Mesenchymal stem cell (in vitro differentiated cells and primary cell): ENCODE data around the gene SUMO2. TPM values are rescaled to one million over a fixed set of nuclear protein-coding genes. Genes with fewer than 3 reads are reported as not detected.

Source experiments
- DNase-seq: peaks from one replicate; pipeline ENCODE4 v3.0.0-alpha.2; 2013
- H2AFZ ChIP-seq: one replicate; pipeline ENCODE4 v1.6.1; 2013; ENCODE audit warnings: low read depth, mild to moderate bottlenecking, control low read depth, inconsistent platforms, low read length, moderate library complexity
- H2AK5ac ChIP-seq: 2 replicates; pipeline ENCODE4 v1.6.1; 2013; ENCODE audit warnings: low read length, moderate library complexity, mild to moderate bottlenecking, inconsistent platforms; ENCODE audit not compliant: severe bottlenecking
- H2BK120ac ChIP-seq: one replicate; pipeline ENCODE4 v1.6.1; 2013; ENCODE audit warnings: low read depth, mild to moderate bottlenecking, inconsistent platforms, low read length, moderate library complexity
- H2BK12ac ChIP-seq, 2 experiments: one replicate each; pipeline ENCODE4 v1.6.1; 2013; ENCODE audit warnings: inconsistent platforms in 2 of 2, low read length in 2 of 2, mild to moderate bottlenecking in 2 of 2, moderate library complexity in 2 of 2, control low read depth in 1 of 2
- H2BK15ac ChIP-seq: one replicate; pipeline ENCODE4 v1.6.1; 2013; ENCODE audit warnings: mild to moderate bottlenecking, low read depth, inconsistent platforms; ENCODE audit not compliant: poor library complexity, severe bottlenecking
- H2BK5ac ChIP-seq: 2 replicates; pipeline ENCODE4 v1.6.1; 2013; ENCODE audit warnings: low read depth, mild to moderate bottlenecking, low read length, control low read depth, inconsistent platforms; ENCODE audit not compliant: poor library complexity, severe bottlenecking
- H3K14ac ChIP-seq, 2 experiments: one replicate each; pipeline ENCODE4 v1.6.1; 2013; ENCODE audit warnings: inconsistent platforms in 2 of 2, low read length in 2 of 2, control low read depth in 1 of 2, mild to moderate bottlenecking in 1 of 2, moderate library complexity in 1 of 2
- H3K18ac ChIP-seq, 2 experiments: one replicate each; pipeline ENCODE4 v1.6.1; 2013; ENCODE audit warnings: inconsistent platforms in 2 of 2, low read length in 2 of 2, control low read depth in 1 of 2, low read depth in 1 of 2, mild to moderate bottlenecking in 1 of 2
- H3K23ac ChIP-seq, 2 experiments: one replicate each; pipeline ENCODE4 v1.6.1; 2013; ENCODE audit warnings: inconsistent platforms in 2 of 2, low read length in 2 of 2, mild to moderate bottlenecking in 2 of 2, moderate library complexity in 2 of 2, control low read depth in 1 of 2
- H3K27ac ChIP-seq: 2 replicates; pipeline ENCODE4 v1.5.1; 2013; ENCODE audit warnings: mild to moderate bottlenecking, moderate library complexity, low read length, control low read depth, inconsistent platforms; ENCODE audit not compliant: poor library complexity, severe bottlenecking
- H3K27me3 ChIP-seq, 2 experiments: 2 replicates each; pipeline versions ENCODE4 v1.6.1 to v1.7.0; 2013; ENCODE audit warnings: low read length in 2 of 2, mild to moderate bottlenecking in 2 of 2, moderate library complexity in 2 of 2, control low read depth in 1 of 2, inconsistent platforms in 1 of 2; ENCODE audit not compliant: control insufficient read depth in 1 of 2, insufficient read depth in 1 of 2
- H3K36me3 ChIP-seq, 2 experiments: 2 replicates each; pipeline versions ENCODE4 v1.6.1 to v1.7.0; 2013; ENCODE audit warnings: low read length in 2 of 2, control low read depth in 1 of 2, inconsistent platforms in 1 of 2, low read depth in 1 of 2, mild to moderate bottlenecking in 1 of 2; ENCODE audit not compliant: insufficient read depth in 2 of 2, control insufficient read depth in 1 of 2
- H3K4ac ChIP-seq, 2 experiments: one replicate each; pipeline ENCODE4 v1.6.1; 2013; ENCODE audit warnings: inconsistent platforms in 2 of 2, low read length in 2 of 2, mild to moderate bottlenecking in 2 of 2, moderate library complexity in 2 of 2, control low read depth in 1 of 2, low read depth in 1 of 2
- H3K4me1 ChIP-seq: 2 replicates; pipeline ENCODE4 v1.6.1; 2013; ENCODE audit warnings: low read depth, low read length, control low read depth; ENCODE audit not compliant: control insufficient read depth, insufficient read depth
- H3K4me2 ChIP-seq: 2 replicates; pipeline ENCODE4 v1.6.1; 2013; ENCODE audit warnings: low read length, mild to moderate bottlenecking, inconsistent platforms; ENCODE audit not compliant: poor library complexity, severe bottlenecking
- H3K4me3 ChIP-seq, 2 experiments: 2 replicates each; pipeline versions ENCODE4 v1.5.1 to v1.7.0; 2013; ENCODE audit warnings: low read length in 2 of 2, mild to moderate bottlenecking in 2 of 2, control low read depth in 1 of 2, low read depth in 1 of 2; ENCODE audit not compliant: insufficient read depth in 1 of 2
- H3K79me1 ChIP-seq: replicated peaks from 2 replicates; pipeline ENCODE4 v1.6.1; 2013; ENCODE audit warnings: mild to moderate bottlenecking, control low read depth, low read length, inconsistent platforms; ENCODE audit not compliant: poor library complexity, severe bottlenecking
- H3K9ac ChIP-seq: 2 replicates; pipeline ENCODE4 v1.7.0; 2013; ENCODE audit warnings: mild to moderate bottlenecking, low read length, moderate library complexity
- H3K9me3 ChIP-seq: 2 replicates; pipeline ENCODE4 v1.7.0; 2013; ENCODE audit warnings: mild to moderate bottlenecking, low read length; ENCODE audit not compliant: control insufficient read depth
- H4K8ac ChIP-seq: one replicate; pipeline ENCODE4 v1.6.1; 2013; ENCODE audit warnings: inconsistent platforms, mild to moderate bottlenecking, low read length, moderate library complexity
- H4K91ac ChIP-seq: one replicate; pipeline ENCODE4 v1.6.1; 2013; ENCODE audit warnings: mild to moderate bottlenecking, low read length, inconsistent platforms
- WGBS: methylation state at CpG from one replicate; pipeline ENCODE4 v1.1.7; 2013; ENCODE audit warnings: mixed read lengths; 5-methylcytosine and 5-hydroxymethylcytosine counted together
- small RNA-seq: library from polyadenylated mRNA; stranded (forward); fragments of <200 nt; extraction: miRNeasy Mini kit (QIAGEN cat#:217004); gene quantifications from one replicate; pipeline ENCODE3, GENCODE V24; 2013; ENCODE audit warnings: low read depth

Gene SUMO2

DNA sequence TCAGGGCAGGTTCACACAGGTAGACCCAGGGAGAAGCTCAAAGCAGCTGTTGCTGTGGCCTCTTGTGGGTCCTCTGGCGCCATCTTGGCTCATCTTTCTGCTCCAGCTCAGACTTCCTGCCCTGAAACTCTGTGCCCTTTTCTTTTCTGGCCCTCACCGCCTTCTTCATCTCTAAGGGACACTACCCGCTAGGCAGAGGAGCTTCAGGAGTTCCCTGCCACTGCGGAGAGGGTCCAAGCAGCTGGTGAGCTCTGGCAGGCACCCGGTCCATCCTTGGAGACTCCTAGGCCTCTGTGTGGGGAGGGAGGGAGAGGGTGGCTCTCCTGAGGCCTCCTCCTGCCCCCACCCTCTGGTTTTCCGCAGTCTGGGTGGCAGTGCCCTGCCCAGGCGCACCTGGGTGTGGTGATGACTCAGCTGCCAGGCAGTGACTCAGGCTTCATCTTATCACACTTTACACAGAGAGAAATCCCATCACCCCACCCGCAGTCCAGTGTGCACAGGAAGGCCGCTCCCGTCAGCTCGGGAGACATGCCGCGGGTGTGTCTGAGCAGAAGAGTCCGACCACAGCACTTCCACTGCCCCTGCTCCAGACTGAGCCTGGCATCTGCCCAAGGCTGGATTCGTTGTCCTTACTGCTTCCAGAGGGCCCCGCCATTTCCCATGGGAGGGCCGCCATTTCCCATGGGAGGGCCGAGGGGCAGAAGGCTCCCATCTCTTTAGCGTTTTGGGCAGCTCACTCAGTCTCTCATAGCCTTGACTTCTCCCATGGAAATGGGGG is 58.5 kb downstream of the SUMO2 start:
- H3K14ac ChIP-seq: no peak overlapping the region
- H3K4me1 ChIP-seq: peaks cover 13% of the 10 kb centered on the region
- peak overlapping the region in 1 of 2 experiments; percentile 23 for H3K23ac ChIP-seq
- peak overlapping the region; percentile 37 to 61 for H3K18ac ChIP-seq
- H3K27me3 ChIP-seq: no peaks in the 10 kb centered on the region
- H3K36me3 ChIP-seq: peaks cover 13 to 38% of the 10 kb centered on the region in 2 experiments
- no peak overlapping the region for H2BK5ac ChIP-seq
- H2AFZ ChIP-seq: no peak overlapping the region
- peak overlapping the region; percentile 45 for H2AK5ac ChIP-seq
- H2BK12ac ChIP-seq: peak overlapping the region in 1 of 2 experiments; percentile 48
- peak overlapping the region; percentile 7 for H4K91ac ChIP-seq
- no peaks in the 10 kb centered on the region for H3K9me3 ChIP-seq
- peak; percentile 36 for DNase-seq
- WGBS: 76% methylated on average over 19 of the region's 19 CpGs
- H3K4me2 ChIP-seq: no peak overlapping the region
- no peak overlapping the region for H3K4me3 ChIP-seq
- peak overlapping the region; percentile 18 for H3K27ac ChIP-seq
- no peak overlapping the region for H3K9ac ChIP-seq
- H4K8ac ChIP-seq: peak overlapping the region; percentile 70
- peak overlapping the region; percentile 30 for H2BK15ac ChIP-seq
- H3K4ac ChIP-seq: peak overlapping the region in 1 of 2 experiments; percentile 34
- no peak overlapping the region for H2BK120ac ChIP-seq
- H3K79me1 ChIP-seq: peaks cover 23% of the 10 kb centered on the region

GRCh38 chr17:75118307-75118706 is 64.5 kb downstream of the SUMO2 start:
- no peaks in the 10 kb centered on the region for H3K27me3 ChIP-seq
- no peak overlapping the region for H3K4me3 ChIP-seq

GRCh38 chr17:75116737-75117136 is 66.0 kb downstream of the SUMO2 start:
- H3K27ac ChIP-seq: no peak overlapping the region
- H2BK5ac ChIP-seq: no peak overlapping the region
- no peak overlapping the region for H2BK120ac ChIP-seq
- peak overlapping the region; percentile 40 for H3K9ac ChIP-seq
- no peak overlapping the region for H2BK15ac ChIP-seq
- no peak overlapping the region for H2AFZ ChIP-seq
- WGBS: 94% methylated on average over 9 of the region's 9 CpGs
- H3K23ac ChIP-seq: no peak overlapping the region
- DNase-seq: no peak
- no peak overlapping the region for H3K4me2 ChIP-seq
- H3K36me3 ChIP-seq: peaks cover 9 to 35% of the 10 kb centered on the region in 2 experiments
- H3K79me1 ChIP-seq: peaks cover 28% of the 10 kb centered on the region
- no peak overlapping the region for H4K91ac ChIP-seq
- H3K14ac ChIP-seq: no peak overlapping the region
- H2BK12ac ChIP-seq: no peak overlapping the region
- H3K4me1 ChIP-seq: peaks cover 9% of the 10 kb centered on the region
- no peak overlapping the region for H2AK5ac ChIP-seq
- H3K4ac ChIP-seq: no peak overlapping the region
- no peaks in the 10 kb centered on the region for H3K27me3 ChIP-seq
- H3K4me3 ChIP-seq: no peak overlapping the region
- no peak overlapping the region for H4K8ac ChIP-seq
- H3K9me3 ChIP-seq: no peaks in the 10 kb centered on the region
- H3K18ac ChIP-seq: no peak overlapping the region

More at GRCh38 chr17:75118307-75118706, 64.5 kb downstream of the SUMO2 start:
- 94% methylated on average over 14 of the region's 14 CpGs for WGBS
- H3K79me1 ChIP-seq: peaks cover 30% of the 10 kb centered on the region
- H2BK15ac ChIP-seq: no peak overlapping the region
- H3K23ac ChIP-seq: no peak overlapping the region
- no peak overlapping the region for H3K14ac ChIP-seq
- no peak overlapping the region for H4K91ac ChIP-seq
- peaks cover 9 to 35% of the 10 kb centered on the region in 2 experiments for H3K36me3 ChIP-seq
- H3K18ac ChIP-seq: no peak overlapping the region
- no peak overlapping the region for H2BK120ac ChIP-seq
- H2AFZ ChIP-seq: no peak overlapping the region
- no peaks in the 10 kb centered on the region for H3K9me3 ChIP-seq
- no peak overlapping the region for H3K9ac ChIP-seq
- H3K4me2 ChIP-seq: no peak overlapping the region
- no peak overlapping the region for H2BK5ac ChIP-seq
- no peak overlapping the region for H2BK12ac ChIP-seq
- H2AK5ac ChIP-seq: no peak overlapping the region
- H3K4me1 ChIP-seq: peaks cover 9% of the 10 kb centered on the region
- DNase-seq: no peak
- H4K8ac ChIP-seq: peak overlapping the region; percentile 48
- H3K27ac ChIP-seq: no peak overlapping the region
- H3K4ac ChIP-seq: no peak overlapping the region

Small RNA genes lying within 50 kb of the gene (small RNA-seq; reads per million reads assigned to genes)
- not detected for gene RF00019
